Trophoblast cell (in vitro differentiated cells and primary cell): ENCODE data around the gene GABRG3.

Experiments used
- DNase-seq, 2 donors: peaks; one replicate each; pipeline ENCODE4 v3.0.0-alpha.2; 2016
- H2AFZ ChIP-seq: 2 replicates; pipeline ENCODE4 v1.6.1; 2013; ENCODE audit warnings: low read length, moderate library complexity, mild to moderate bottlenecking; ENCODE audit not compliant: insufficient read depth, poor library complexity
- H2AK5ac ChIP-seq: 2 replicates; pipeline ENCODE4 v1.6.1; 2013; ENCODE audit warnings: mild to moderate bottlenecking, low read length
- H2BK120ac ChIP-seq: 2 replicates; pipeline ENCODE4 v1.6.1; 2013; ENCODE audit warnings: low read length, mild to moderate bottlenecking, moderate library complexity; ENCODE audit not compliant: insufficient read depth, poor library complexity
- H2BK12ac ChIP-seq: 2 replicates; pipeline ENCODE4 v1.6.1; 2013; ENCODE audit warnings: mild to moderate bottlenecking, low read length, moderate library complexity
- H2BK5ac ChIP-seq: 2 replicates; pipeline ENCODE4 v1.6.1; 2013; ENCODE audit warnings: low read length, low read depth, moderate library complexity, mild to moderate bottlenecking; ENCODE audit not compliant: poor library complexity
- H3K14ac ChIP-seq: 2 replicates; pipeline ENCODE4 v1.6.1; 2013; ENCODE audit warnings: mild to moderate bottlenecking, low read length
- H3K18ac ChIP-seq: 2 replicates; pipeline ENCODE4 v1.6.1; 2013; ENCODE audit warnings: mild to moderate bottlenecking, low read length
- H3K23ac ChIP-seq: 2 replicates; pipeline ENCODE4 v1.6.1; 2013; ENCODE audit warnings: low read length
- H3K27ac ChIP-seq: 2 replicates; pipeline ENCODE4 v1.5.1; 2013; ENCODE audit warnings: low read depth, mild to moderate bottlenecking, inconsistent platforms, low read length, moderate library complexity
- H3K27me3 ChIP-seq: 2 replicates; pipeline ENCODE4 v1.6.1; 2013; ENCODE audit warnings: inconsistent platforms, mild to moderate bottlenecking, low read length, moderate library complexity; ENCODE audit not compliant: insufficient read depth
- H3K36me3 ChIP-seq, 2 experiments: 1 replicate in 1 of 2; 2 replicates in 1 of 2; pipeline ENCODE4 v1.6.1; 2013; ENCODE audit warnings: low read length in 2 of 2, mild to moderate bottlenecking in 2 of 2, moderate library complexity in 1 of 2; ENCODE audit not compliant: insufficient read depth in 2 of 2, control insufficient read depth in 1 of 2
- H3K4ac ChIP-seq: 2 replicates; pipeline ENCODE4 v1.6.1; 2013; ENCODE audit warnings: low read depth, mild to moderate bottlenecking, low read length, moderate library complexity
- H3K4me1 ChIP-seq, 2 experiments: 1 replicate in 1 of 2; 2 replicates in 1 of 2; pipeline ENCODE4 v1.6.1; 2013; ENCODE audit warnings: low read length in 2 of 2, mild to moderate bottlenecking in 2 of 2, moderate library complexity in 1 of 2; ENCODE audit not compliant: insufficient read depth in 2 of 2, control insufficient read depth in 1 of 2
- H3K4me2 ChIP-seq: 2 replicates; pipeline ENCODE4 v1.6.1; 2013; ENCODE audit warnings: inconsistent platforms, mild to moderate bottlenecking, low read length, moderate library complexity
- H3K4me3 ChIP-seq: 2 replicates; pipeline ENCODE4 v1.5.1; 2013; ENCODE audit warnings: mild to moderate bottlenecking, low read depth, low read length, inconsistent platforms
- H3K79me1 ChIP-seq: one replicate; pipeline ENCODE4 v1.6.1; 2013; ENCODE audit warnings: low read length
- H3K79me2 ChIP-seq: 2 replicates; pipeline ENCODE4 v1.6.1; 2013; ENCODE audit warnings: low read length, mild to moderate bottlenecking; ENCODE audit not compliant: control insufficient read depth, insufficient read depth, poor library complexity
- H3K9ac ChIP-seq: 2 replicates; pipeline ENCODE4 v1.6.1; 2013; ENCODE audit warnings: mild to moderate bottlenecking, low read length
- H3K9me3 ChIP-seq: 2 replicates; pipeline ENCODE4 v1.6.1; 2013; ENCODE audit warnings: low read depth, mild to moderate bottlenecking, control low read depth, inconsistent platforms, low read length; ENCODE audit not compliant: insufficient read depth
- H4K12ac ChIP-seq: 2 replicates; pipeline ENCODE4 v1.6.1; 2013; ENCODE audit warnings: low read depth, mild to moderate bottlenecking, low read length, moderate library complexity
- H4K8ac ChIP-seq: 2 replicates; pipeline ENCODE4 v1.6.1; 2013; ENCODE audit warnings: low read depth, mild to moderate bottlenecking, low read length, moderate library complexity
- H4K91ac ChIP-seq: one replicate; pipeline ENCODE4 v1.6.1; 2013; ENCODE audit warnings: low read depth, mild to moderate bottlenecking, low read length, moderate library complexity
- WGBS: extraction: QIAGEN DNeasy Blood & Tissue Kit; methylation state at CpG from one replicate; pipeline ENCODE4 v1.1.7; 2013; ENCODE audit warnings: missing lambda C conversion rate; ENCODE audit not compliant: insufficient read length, insufficient coverage; ENCODE audit errors: extremely low coverage; 5-methylcytosine and 5-hydroxymethylcytosine counted together

The GABRG3 gene

GRCh38 chr15:27210176-27210575 is 239.2 kb downstream of the GABRG3 start:
- Histone ChIP-seq H3K18ac (no peak overlapping the region), H3K9me3 (peaks cover 2% of the 10 kb centered on the region), H3K4me2 (no peak overlapping the region), H3K23ac (no peak overlapping the region), H3K79me1 (no peaks in the 10 kb centered on the region), H3K14ac (no peak overlapping the region), H3K27ac (no peak overlapping the region), H3K27me3 (no peaks in the 10 kb centered on the region), H3K9ac (no peak overlapping the region), H2AK5ac (no peak overlapping the region), H3K79me2 (no peaks in the 10 kb centered on the region), H3K36me3 (no peaks in the 10 kb centered on the region), H2BK120ac (no peak overlapping the region), H3K4ac (no peak overlapping the region), H2BK12ac (no peak overlapping the region), H4K91ac (no peak overlapping the region), H2BK5ac (no peak overlapping the region), H4K12ac (no peak overlapping the region), H3K4me3 (peak overlapping the region; percentile 54), H2AFZ (no peak overlapping the region), H4K8ac (no peak overlapping the region), H3K4me1 (no peaks in the 10 kb centered on the region)
- no peak for DNase-seq
- no CpG with 5 or more reads among the region's 10 CpGs for WGBS

DNA sequence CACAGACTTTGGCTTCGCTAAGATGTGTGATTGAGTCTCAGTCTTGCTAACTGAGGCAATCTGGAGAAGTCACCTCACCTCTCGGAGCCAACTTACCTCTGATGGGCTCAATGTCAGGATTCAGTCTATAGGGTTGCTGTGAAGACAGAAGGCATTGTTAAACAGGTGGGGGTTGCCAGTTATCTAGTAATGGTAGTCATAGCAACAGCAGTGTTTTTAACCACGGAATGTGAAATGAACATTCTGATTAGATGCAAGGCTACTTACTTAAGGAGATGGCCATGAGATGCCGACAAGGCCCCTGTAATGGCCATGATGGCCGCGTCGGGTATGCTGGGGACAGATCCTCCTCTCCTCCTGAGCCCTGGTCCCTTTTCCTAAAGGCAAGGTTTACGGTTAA is 243.1 kb downstream of the GABRG3 start:
- Histone ChIP-seq H4K8ac (no peak overlapping the region), H3K4ac (no peak overlapping the region), H2AFZ (no peak overlapping the region), H2BK12ac (no peak overlapping the region), H3K14ac (no peak overlapping the region), H2BK5ac (no peak overlapping the region), H3K4me3 (no peak overlapping the region), H3K9ac (no peak overlapping the region), H3K4me1 (no peaks in the 10 kb centered on the region), H3K27me3 (no peaks in the 10 kb centered on the region), H2AK5ac (no peak overlapping the region), H3K27ac (no peak overlapping the region), H3K4me2 (no peak overlapping the region), H4K91ac (no peak overlapping the region), H3K9me3 (no peaks in the 10 kb centered on the region), H3K23ac (no peak overlapping the region), H3K36me3 (no peaks in the 10 kb centered on the region), H3K79me2 (no peaks in the 10 kb centered on the region), H4K12ac (no peak overlapping the region), H2BK120ac (no peak overlapping the region), H3K79me1 (no peaks in the 10 kb centered on the region), H3K18ac (no peak overlapping the region)
- WGBS = no CpG with 5 or more reads among the region's 8 CpGs
- DNase-seq = no peak

DNA sequence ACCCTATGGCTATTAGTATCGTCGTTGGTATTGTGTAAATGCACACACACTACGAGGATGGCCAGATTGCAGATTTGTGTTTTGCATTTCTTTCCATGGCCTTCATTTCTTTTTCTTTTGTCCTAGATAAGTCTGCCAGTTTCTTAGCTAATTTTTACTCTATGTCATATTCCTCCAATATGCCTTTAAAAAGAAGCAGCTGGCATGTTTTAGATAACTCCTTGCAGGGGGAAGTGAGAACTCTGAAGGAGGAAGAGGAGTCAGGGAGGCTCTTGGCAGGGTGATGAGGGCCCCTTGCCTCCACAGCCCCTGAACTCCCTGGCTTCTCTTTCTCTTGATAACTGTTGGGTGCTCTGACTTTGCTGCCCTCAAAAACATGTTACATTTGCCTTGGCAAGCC is 244.0 kb downstream of the GABRG3 start:
- no CpG with 5 or more reads among the region's 3 CpGs for WGBS
- DNase-seq = no peak
- H3K4ac ChIP-seq = no peak overlapping the region
- no peak overlapping the region for H3K27ac ChIP-seq
- H3K79me1 ChIP-seq = no peaks in the 10 kb centered on the region
- H3K4me2 ChIP-seq = no peak overlapping the region
- H3K9ac ChIP-seq = no peak overlapping the region
- H2AK5ac ChIP-seq = no peak overlapping the region
- H3K4me3 ChIP-seq = no peak overlapping the region
- no peak overlapping the region for H2BK5ac ChIP-seq
- H3K9me3 ChIP-seq = peaks cover 2% of the 10 kb centered on the region
- H3K36me3 ChIP-seq = no peaks in the 10 kb centered on the region
- no peak overlapping the region for H3K14ac ChIP-seq
- no peak overlapping the region for H4K8ac ChIP-seq
- no peak overlapping the region for H2AFZ ChIP-seq
- H4K12ac ChIP-seq = no peak overlapping the region
- H3K4me1 ChIP-seq = no peaks in the 10 kb centered on the region
- no peaks in the 10 kb centered on the region for H3K79me2 ChIP-seq
- no peak overlapping the region for H2BK12ac ChIP-seq
- H3K18ac ChIP-seq = no peak overlapping the region
- no peak overlapping the region for H2BK120ac ChIP-seq
- H3K23ac ChIP-seq = no peak overlapping the region
- no peaks in the 10 kb centered on the region for H3K27me3 ChIP-seq
- no peak overlapping the region for H4K91ac ChIP-seq

DNA sequence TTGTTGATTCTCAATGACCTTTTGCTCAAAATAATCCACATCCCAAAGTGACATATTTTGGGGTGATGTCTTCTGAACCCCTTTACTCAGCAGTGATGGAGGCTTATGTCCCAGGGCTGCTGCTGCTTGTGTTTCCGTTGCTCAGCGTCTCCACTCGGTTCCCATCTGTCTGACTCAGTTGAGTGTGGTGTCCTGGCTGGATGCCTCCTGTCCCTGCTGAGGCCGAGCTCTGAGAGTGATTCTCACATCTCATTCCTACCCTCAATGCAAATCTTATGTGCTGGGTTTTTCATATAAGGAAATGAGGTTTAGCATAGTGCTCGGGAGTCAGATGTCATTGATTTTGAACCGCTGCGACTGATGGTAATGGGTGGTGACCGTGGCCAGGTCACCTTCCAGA is 247.4 kb downstream of the GABRG3 start:
- Histone ChIP-seq H2BK120ac (no peak overlapping the region), H2AK5ac (no peak overlapping the region), H4K8ac (no peak overlapping the region), H3K14ac (no peak overlapping the region), H3K18ac (no peak overlapping the region), H3K9ac (no peak overlapping the region), H4K91ac (no peak overlapping the region), H3K27ac (no peak overlapping the region), H3K79me2 (no peaks in the 10 kb centered on the region), H3K4ac (no peak overlapping the region), H3K4me3 (no peak overlapping the region), H3K9me3 (peaks cover 2% of the 10 kb centered on the region), H4K12ac (no peak overlapping the region), H3K79me1 (no peaks in the 10 kb centered on the region), H3K4me1 (no peaks in the 10 kb centered on the region), H3K36me3 (no peaks in the 10 kb centered on the region), H3K27me3 (no peaks in the 10 kb centered on the region), H3K4me2 (no peak overlapping the region), H3K23ac (no peak overlapping the region), H2AFZ (no peak overlapping the region), H2BK5ac (no peak overlapping the region), H2BK12ac (no peak overlapping the region)
- whole genome bisulfite sequencing = no CpG with 5 or more reads among the region's 8 CpGs
- no peak for DNase-seq
